HG03439 (cell line): ENCODE measurements around the gene NACAD.

Source experiments
- ATAC-seq: cut with Tn5 transposase; IDR thresholded peaks from one replicate; pipeline ENCODE4 v1.9.1; 2021; ENCODE audit warnings: mild to moderate bottlenecking, moderate library complexity; ENCODE audit not compliant: unreplicated experiment

NACAD gene, protein sequence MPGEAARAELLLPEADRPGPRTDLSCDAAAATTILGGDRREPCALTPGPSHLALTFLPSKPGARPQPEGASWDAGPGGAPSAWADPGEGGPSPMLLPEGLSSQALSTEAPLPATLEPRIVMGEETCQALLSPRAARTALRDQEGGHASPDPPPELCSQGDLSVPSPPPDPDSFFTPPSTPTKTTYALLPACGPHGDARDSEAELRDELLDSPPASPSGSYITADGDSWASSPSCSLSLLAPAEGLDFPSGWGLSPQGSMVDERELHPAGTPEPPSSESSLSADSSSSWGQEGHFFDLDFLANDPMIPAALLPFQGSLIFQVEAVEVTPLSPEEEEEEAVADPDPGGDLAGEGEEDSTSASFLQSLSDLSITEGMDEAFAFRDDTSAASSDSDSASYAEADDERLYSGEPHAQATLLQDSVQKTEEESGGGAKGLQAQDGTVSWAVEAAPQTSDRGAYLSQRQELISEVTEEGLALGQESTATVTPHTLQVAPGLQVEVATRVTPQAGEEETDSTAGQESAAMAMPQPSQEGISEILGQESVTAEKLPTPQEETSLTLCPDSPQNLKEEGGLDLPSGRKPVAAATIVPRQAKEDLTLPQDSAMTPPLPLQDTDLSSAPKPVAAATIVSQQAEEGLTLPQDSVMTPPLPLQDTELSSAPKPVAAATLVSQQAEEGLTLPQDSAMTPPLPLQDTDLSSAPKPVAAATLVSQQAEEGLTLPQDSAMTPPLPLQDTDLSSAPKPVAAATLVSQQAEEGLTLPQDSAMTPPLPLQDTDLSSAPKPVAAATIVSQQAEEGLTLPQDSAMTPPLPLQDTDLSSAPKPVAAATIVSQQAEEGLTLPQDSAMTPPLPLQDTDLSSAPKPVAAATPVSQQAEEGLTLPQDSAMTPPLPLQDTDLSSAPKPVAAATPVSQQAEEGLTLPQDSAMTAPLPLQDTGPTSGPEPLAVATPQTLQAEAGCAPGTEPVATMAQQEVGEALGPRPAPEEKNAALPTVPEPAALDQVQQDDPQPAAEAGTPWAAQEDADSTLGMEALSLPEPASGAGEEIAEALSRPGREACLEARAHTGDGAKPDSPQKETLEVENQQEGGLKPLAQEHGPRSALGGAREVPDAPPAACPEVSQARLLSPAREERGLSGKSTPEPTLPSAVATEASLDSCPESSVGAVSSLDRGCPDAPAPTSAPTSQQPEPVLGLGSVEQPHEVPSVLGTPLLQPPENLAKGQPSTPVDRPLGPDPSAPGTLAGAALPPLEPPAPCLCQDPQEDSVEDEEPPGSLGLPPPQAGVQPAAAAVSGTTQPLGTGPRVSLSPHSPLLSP (N-terminal part only)

DNA sequence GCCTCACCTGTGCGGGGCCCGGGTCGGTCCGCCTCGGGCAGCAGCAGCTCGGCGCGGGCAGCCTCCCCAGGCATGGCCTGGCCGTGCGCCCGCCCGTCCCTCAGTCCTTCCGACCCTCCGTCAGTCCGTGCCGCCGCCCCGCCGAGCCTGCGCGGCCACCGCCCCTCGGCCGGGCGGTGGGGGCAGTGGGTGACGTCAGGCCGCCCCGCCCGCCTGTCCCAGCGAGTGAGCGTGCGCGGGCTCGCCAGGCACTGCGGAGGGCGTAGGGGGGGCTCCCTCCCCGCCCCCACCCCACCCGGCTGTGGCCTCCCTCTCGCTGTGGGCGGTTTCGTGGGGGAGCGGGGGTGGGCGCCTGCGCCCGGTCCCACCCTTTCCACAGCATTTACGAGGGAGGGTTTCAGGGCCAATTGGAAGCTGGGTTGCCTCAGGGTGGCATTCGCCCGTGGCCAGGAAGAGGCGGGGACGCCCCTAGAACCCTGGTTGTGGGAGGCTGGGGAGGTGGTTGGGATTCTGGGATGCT lies at the start of gene NACAD:
Gene NACAD (minus strand): TSS at position 149 of the 520 bp plus-strand sequence. CDS start 75 bp downstream, at position 74.
- no peak for ATAC-seq

GRCh38 chr7:45136106-45137060 lies 47.6 kb upstream of the NACAD start:
- ATAC-seq, result peak; percentile 66

GRCh38 chr7:45133877-45134276 lies 45.1 kb upstream of the NACAD start:
- ATAC-seq, result no peak

GRCh38 chr7:45133352-45133751 lies 44.6 kb upstream of the NACAD start:
- no peak for ATAC-seq

DNA sequence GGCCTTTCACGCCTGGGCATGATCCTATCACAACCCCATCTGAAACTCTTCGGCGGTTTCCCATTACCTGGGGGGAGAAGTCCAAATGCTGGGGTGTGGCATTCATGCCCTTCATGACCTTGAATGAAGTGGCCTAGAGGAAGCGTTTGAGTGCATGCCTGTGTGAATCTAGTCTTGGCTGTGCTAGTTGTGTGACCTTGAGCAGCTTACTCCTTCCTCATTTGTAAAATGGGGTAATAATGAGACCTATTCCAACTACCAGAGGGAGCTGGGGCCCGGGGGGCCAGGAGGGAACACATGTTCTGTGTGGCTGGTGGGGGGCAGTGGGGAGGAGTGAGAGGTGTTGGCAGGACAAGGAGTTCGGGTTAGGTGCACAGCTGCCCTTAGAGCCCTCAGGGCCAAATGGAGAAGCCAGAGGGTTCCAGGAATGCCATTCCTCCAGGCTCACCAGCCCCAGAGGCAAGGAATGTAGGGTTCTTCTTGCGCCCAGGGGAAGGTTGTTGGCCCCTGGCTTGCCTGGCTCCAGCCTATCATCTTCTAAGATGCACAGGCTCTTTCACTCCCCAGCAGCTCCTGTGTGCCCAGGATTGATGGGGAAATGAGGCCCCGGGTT lies 44.0 kb upstream of the NACAD start:
- ATAC-seq, result no peak

DNA sequence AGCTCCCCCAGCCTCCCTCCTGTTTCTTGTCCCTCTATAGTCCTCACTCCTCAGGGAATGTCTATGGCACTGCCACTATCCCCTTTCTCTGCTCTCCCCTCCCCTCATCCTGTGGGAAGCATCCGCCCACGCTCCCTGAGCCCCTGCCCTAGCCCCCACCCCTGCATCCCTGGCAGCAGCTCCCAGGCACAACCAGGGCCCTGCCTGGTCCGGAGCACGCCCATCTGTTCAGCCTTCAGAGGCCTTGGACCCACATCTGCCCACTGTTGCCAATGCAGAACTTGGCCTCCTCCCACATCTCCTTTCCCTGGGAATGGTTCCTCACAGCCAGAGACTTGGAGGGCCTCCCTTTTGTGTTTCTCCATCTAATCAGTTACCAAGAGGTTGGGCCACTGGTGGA lies 43.1 kb upstream of the NACAD start:
- ATAC-seq, result no peak

GRCh38 chr7:45130910-45131309 lies 42.1 kb upstream of the NACAD start:
- no peak for ATAC-seq

DNA sequence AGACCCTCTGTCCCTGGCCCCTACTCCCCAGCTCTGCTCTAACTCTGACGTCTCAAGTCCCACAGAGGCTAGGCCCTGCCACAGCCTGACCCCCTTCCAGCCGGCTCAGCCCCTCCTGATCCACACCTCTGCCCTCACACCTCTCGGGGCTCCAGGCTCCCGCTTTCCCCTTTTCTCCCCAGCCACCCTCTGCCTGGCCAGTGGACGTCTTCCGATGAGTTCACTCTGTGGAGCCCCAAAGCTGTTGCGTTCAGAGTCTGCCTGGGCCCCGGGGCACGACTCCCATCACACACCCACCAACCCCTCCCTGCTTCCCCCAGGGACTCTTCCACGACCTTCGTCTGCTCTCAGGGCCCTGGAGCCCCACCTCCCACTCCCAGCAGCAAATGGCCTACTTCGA lies 41.1 kb upstream of the NACAD start:
- ATAC-seq, result no peak

- no peak for ATAC-seq
Observed at GRCh38 chr7:45129181-45129800, 40.5 kb upstream of the NACAD start.

DNA sequence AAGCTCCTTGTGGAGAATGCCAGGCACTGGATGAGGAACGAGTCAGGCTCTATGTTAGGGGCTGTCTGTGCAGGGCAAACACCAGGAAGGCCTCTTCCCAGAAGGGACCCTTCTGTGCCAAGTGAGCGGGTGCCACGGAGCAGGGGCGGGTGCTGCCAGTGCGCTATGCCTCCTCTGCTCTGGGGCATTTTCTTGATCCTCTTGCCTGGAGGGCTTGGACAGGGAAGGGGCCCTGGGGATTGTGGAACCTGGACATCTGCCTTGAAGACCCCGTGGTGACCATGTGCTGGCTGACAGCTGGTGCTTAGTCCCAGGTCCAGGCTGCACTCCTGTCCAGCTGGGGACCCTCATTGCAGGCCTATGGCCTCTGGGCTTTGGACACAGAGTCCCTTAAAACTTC lies 38.2 kb upstream of the NACAD start:
- ATAC-seq, result no peak

DNA sequence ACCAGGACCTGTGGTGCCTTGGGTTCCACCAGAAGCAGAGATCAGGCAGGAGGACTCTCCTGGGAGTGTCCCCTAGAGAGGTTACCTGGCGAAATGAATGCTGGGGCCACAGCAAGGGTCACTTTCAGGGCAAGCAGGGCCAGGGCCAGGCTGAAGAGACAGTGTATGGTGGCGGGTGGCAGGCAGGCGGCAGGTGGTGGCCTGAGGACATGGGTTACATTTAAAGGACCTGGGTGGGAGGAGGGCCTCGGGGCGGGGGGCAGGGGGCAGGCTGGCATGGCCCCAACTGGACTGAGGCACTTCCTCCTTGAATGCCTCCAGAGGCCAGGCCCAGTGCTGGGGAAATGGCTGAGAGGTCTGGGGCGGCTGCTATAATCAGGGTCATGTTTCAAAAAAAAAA lies 37.4 kb upstream of the NACAD start:
- no peak for ATAC-seq

GRCh38 chr7:45125193-45125904 lies 36.6 kb upstream of the NACAD start:
- ATAC-seq, result no peak

DNA sequence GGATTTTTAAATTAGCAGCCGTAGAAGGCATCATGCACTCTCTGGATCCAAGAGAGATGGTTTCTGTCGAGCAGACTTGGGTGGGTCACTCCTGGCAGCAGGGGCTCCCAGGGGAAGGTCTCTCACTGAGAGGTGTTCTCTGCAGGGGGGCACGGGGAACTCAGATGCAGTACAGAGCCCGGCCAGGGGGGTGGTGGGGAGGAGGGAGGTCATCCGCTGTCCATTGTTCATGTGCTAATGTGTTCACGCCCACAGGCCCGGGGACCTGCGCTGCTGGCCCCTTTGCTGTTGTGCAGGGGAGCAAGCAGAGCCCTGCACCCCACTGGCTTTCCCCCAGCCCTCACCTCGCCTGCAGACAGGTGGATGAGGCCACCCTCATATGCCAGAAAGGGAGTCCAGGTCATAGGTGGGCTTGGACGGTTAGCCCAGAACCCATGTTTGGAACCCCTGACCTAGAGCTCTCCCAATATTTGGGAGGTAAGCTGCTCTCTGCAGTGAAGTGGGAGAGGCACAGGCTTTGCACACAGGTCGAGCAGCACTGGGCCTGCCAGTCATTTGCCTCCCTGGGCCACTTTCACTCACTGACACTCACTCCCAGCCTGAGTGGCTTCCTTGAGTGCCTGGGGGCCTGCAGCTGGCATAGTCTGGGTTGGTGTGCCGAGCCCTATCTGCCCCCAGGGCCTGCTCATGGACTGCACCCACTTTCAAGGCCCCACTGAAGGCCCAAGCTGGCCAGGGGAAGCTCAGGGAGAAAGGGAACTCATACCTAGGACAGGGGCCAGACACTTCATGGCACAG lies 35.3 kb upstream of the NACAD start:
- ATAC-seq, result no peak

DNA sequence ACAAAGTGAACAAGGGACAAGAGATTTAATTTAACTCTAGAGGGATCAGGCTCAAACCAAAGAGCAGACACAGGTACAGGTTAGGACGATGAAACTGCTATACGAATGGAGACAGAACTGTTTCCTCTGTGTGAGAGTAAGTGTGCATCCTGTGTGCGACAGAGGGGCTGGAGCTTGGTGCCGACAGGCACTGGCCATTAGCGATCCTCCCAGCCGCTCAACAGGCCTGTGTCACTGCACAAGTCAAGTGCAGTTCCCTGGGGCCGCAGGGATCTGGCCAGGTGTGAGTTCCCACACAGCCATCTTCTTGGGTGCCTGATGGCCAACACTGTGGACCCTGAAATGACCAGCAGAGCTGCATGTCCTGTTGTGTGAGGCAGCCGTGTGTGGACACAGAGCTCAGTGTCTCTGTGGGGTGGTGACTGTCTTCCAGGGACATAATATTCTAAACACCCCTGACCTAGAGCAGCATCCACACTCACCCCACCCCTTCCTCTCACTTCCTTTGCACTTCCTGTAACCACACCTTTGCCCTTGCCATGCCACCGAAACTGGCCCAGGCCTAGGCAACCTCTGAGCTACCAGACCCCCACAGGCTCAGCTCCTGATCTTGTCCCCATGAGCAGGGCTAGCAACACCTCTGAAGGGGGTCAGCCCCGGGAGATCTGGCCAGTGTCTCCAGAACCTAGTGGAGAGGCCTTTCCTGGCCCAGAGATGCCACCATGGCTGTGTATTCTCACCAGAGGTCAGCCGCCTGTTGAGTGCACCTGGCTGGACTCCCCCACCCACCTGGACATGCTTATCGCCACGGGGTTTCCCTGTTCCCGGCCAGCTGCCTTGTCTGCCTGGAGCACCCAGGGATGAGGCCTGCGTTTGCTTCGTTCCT lies 34.4 kb upstream of the NACAD start:
- no peak for ATAC-seq

DNA sequence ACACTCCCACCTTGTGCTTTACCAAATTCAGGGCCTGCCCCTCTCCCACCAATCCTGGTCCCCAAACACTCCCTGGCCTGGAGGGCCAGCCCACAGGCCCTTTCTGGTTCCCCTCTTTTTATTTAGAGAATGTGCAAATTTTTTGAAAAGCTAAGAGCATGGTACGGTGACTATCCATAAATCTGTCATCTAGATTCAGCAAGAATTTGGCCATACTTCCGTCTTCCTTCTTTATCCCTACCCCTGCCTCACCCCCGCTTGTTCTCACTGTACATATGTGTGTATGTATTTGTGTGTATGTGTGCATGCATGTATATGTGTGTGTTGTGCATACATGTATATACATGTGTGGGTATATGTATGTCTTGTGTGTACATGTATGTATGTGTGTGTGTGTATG lies 30.8 kb upstream of the NACAD start:
- ATAC-seq, result no peak

- no peak for ATAC-seq
Observed at GRCh38 chr7:45118889-45119331, 30.1 kb upstream of the NACAD start.
